ENCODE results near the gene SLC5A2. TPM values are rescaled to one million over a fixed set of nuclear protein-coding genes. Genes with fewer than 3 reads are reported as not detected.
"Not testable (repeated sequence)": the region's sequence is repeated elsewhere in the genome, so short reads cannot be mapped to it uniquely, and the experiment has no call there.

The SLC5A2 gene
- 0.26 and 0.45 TPM in 2 replicates for total RNA-seq (2014; rRNA removed; shearing (Covaris generic))

DNA sequence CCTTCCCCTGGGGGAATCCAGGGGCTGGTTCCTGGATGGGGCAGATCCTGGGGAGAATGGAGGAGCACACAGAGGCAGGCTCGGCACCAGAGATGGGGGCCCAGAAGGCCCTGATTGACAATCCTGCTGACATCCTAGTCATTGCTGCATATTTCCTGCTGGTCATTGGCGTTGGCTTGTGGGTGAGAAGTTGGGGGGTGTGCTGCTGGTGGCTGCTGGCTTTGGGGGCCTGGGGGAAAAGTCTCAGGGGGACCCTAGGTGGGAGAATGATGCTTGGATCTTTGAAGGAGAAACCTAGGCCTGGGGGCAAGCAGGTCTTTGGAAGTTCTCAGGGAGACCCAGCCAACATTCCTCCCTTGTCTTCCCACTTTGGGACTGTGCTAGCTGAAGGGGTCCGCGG is at the start of gene SLC5A2:
SLC5A2 (plus strand) TSS at position 43 of the 400 bp plus-strand sequence; CDS start at position 57, 14 bp downstream.
- H3K27me3 ChIP-seq (ENCODE audit: control insufficient read depth, insufficient read depth, low read length) = peaks cover 62% of the 10 kb centered on the region
- DNase-seq = no peak
- H3K36me3 ChIP-seq (replicated peaks; ENCODE audit: control insufficient read depth, insufficient read depth, low read length) = no peaks in the 10 kb centered on the region
- H3K4me3 ChIP-seq (ENCODE audit: insufficient read depth, low read depth, low read length) = no peak within 1 kb of the TSS

DNA sequence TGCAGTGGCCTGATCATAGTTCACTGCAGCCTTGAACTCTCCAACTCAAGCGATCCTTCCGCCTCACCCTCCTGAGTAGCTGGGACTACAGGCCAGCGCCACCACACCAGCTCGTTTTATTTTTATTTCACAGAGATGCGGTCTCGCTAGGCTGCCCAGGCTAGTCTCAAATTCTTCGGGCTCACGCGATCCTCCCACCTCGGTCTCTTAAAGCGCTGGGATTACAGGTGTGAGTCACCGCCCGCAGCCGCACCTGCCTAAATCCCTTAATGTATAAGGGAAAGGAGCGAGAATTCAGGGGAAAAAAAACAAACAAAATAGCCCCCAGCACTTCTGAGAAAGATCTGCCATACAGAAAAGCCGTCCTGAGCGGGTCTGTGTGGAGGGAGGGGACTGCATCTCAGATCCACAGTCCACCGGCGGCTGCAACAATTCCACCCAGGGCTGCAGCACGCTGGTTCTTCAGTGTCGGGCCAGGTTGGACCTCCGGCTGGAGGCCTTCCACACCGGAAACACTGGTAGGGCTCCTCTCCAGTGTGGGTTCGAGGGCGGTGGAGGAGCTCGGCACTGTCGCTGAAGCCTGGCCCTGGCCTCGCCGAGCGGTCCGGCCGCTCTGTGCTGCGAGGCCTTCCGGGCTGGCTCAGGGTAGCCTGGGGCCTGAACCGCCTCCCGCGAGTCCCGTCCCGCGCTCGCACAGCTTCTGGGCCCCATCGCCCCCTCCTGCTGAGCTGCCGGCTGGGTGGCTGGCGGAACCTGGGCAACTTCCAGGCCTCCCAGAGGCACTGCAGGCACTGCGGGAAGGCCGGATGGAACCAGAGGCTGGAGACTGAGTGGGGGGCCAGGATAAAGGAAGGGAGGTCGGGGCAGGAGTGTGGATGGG is 47.3 kb upstream of the SLC5A2 start:
- no peak overlapping the region for H3K4me3 ChIP-seq (ENCODE audit: insufficient read depth, low read depth, low read length)
- H3K36me3 ChIP-seq (replicated peaks; ENCODE audit: control insufficient read depth, insufficient read depth, low read length) = no peaks in the 10 kb centered on the region
- no peak for DNase-seq
- H3K27me3 ChIP-seq (ENCODE audit: control insufficient read depth, insufficient read depth, low read length) = no peaks in the 10 kb centered on the region

DNA sequence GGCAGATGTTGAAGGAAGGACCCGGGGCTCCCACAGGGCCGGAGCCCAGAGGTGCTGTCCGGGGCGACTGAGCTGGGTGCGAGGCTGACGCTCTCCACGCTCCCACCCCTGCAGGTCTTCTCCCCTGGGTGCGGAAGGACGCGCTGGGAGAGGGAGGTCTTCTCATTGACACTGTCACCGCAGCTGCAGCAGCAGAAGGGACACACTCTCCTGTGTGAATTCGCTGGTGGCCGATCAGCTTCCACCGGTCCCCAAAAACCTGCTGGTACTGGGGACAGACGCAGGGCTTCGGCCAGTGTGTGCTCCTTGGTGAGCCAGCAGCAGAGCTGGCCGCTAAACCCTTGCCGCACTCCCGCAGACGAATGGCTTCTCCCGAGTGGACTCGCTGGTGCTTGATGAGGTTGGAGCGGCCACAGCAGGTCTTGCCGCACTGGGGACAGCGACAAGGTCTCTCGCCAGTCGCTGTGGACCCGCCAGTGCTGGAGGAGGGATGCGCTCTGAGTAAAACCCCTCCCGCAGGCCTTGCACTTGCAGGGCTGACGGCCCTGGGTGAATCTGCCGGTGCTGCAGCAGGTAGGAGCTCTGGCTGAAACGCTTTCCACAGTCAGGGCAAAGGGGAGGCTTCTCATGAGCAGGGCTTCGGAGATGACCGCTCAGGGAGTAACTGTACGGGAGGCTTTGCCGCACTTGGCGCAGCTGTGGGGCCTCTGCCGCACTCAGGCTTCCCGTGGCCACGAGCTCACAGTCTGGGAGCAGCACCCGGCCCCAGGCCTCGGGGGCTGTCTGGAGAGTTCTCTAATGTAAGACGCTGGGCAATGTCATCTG is 46.5 kb upstream of the SLC5A2 start:
- DNase-seq = peak; percentile 64
- H3K27me3 ChIP-seq (ENCODE audit: control insufficient read depth, insufficient read depth, low read length) = no peaks in the 10 kb centered on the region
- H3K36me3 ChIP-seq (replicated peaks; ENCODE audit: control insufficient read depth, insufficient read depth, low read length) = no peaks in the 10 kb centered on the region
- H3K4me3 ChIP-seq (ENCODE audit: insufficient read depth, low read depth, low read length) = no peak overlapping the region

DNA sequence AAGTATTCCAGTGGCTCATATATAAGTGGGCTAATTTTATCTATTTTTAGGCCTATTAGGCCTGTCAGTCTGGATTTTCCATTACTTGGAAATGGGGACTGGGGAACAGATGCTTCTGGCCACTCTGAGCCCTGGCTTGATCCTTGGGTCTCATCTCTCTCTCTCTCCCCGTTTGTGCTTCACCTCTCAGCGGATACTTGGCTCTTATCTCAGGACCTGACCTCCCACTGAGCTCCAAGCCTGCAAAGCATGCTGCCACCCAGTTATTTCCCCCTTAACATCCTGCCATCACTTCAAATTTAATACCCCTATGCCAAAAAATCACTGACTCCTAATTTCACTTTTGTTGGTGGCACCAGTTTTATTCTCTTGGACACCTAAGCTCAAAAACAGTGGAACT is 44.5 kb upstream of the SLC5A2 start:
- DNase-seq = peak; percentile 49
- Histone ChIP-seq H3K27me3 (ENCODE audit: control insufficient read depth, insufficient read depth, low read length) (no peaks in the 10 kb centered on the region), H3K4me3 (ENCODE audit: insufficient read depth, low read depth, low read length) (no peak overlapping the region), H3K36me3 (replicated peaks; ENCODE audit: control insufficient read depth, insufficient read depth, low read length) (no peaks in the 10 kb centered on the region)

DNA sequence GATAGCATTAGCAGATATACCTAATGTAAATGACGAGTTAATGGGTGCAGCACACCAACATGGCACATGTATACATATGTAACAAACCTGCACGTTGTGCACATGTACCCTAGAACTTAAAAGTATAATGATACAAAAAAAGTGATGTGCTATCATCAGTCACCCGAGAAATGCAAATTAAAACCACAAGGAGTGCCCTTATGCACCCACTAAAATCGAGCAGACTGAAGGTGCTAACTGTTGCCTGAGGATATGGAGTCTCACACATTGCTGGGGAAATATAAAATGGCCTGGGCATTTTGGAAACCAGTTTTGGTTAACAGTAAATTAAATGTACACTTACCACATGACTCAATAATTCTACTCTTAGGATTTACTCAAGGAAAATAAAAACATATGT is 43.9 kb upstream of the SLC5A2 start:
- not testable (repeated sequence) for H3K4me3 ChIP-seq (ENCODE audit: insufficient read depth, low read depth, low read length); H3K27me3 ChIP-seq (ENCODE audit: control insufficient read depth, insufficient read depth, low read length); H3K36me3 ChIP-seq (replicated peaks; ENCODE audit: control insufficient read depth, insufficient read depth, low read length); DNase-seq

DNA sequence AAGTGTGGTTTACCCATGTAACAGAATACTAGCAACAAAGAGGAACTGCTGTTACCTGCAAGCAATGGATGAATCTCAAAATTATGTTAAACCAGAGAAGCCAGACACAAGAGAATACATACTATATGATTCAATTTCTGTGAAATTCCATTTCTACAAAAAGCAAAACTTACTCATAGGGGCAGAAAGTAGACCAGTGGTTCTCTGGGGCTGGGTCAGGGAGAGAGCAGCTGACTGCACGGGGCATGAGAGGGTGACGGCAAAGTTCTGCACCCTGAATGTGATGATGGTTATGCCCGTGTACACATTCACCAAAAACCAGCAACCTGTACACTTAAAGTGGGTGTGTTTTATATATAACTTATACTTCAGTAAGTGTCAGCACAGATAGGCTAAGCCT is 43.4 kb upstream of the SLC5A2 start:
- H3K36me3 ChIP-seq (replicated peaks; ENCODE audit: control insufficient read depth, insufficient read depth, low read length) = no peaks in the 10 kb centered on the region
- DNase-seq = no peak
- no peak overlapping the region for H3K4me3 ChIP-seq (ENCODE audit: insufficient read depth, low read depth, low read length)
- no peaks in the 10 kb centered on the region for H3K27me3 ChIP-seq (ENCODE audit: control insufficient read depth, insufficient read depth, low read length)

DNA sequence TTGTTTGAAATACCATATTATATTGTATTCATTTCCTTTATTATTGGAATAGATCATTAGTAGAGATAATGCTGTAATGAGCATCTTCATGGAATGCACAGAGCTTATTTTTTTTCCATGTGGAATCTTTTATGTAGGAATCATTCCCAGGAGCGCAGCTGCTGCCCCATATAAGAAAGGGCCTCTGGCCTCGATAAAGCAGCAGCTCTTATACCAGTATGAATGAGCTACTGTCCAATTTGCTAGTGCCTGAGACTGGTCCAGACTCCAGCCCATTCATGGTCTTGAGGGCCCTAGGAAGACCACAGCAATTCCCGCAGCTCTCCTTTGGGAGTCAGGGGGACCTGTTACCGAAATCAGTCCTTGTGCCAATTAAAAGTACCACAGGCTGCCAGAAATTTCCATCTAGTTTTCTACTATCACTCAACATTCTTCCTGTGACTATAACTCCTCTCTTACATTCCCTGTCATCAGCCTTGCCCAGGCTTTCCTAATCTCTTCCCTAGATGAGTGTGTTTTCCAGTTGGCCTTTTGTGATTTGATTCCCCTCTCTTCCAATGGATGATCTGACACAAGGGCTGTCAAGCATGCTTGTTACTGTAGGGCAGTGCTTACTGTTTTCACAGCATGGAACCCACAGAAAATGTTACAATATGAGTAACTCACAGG is 42.3 kb upstream of the SLC5A2 start:
- H3K27me3 ChIP-seq (ENCODE audit: control insufficient read depth, insufficient read depth, low read length) = no peaks in the 10 kb centered on the region
- H3K36me3 ChIP-seq (replicated peaks; ENCODE audit: control insufficient read depth, insufficient read depth, low read length) = no peaks in the 10 kb centered on the region
- no peak overlapping the region for H3K4me3 ChIP-seq (ENCODE audit: insufficient read depth, low read depth, low read length)
- no peak for DNase-seq

DNA sequence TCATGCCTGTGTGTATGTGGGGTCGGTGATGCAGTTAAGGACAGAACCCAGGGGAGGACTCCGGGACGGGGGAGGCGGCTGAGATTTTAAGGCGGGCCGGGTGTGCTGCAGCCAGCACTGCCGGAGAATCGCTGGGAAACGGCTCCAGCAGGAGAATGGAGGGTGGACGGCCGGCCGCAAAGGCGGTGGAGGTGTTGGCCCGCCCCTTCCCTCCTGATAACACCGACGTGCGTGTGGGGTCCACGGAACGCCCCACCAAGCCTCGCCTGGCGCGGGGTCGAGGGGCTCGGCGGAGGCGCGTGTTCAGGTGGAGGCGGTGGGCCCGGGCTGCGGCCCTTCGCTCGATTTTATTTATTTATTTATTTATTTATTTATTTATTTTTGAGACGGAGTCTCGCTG is 41.0 kb upstream of the SLC5A2 start:
- H3K27me3 ChIP-seq (ENCODE audit: control insufficient read depth, insufficient read depth, low read length) = no peaks in the 10 kb centered on the region
- H3K4me3 ChIP-seq (ENCODE audit: insufficient read depth, low read depth, low read length) = no peak overlapping the region; the same call in 1 of the 2 replicates
- no peaks in the 10 kb centered on the region for H3K36me3 ChIP-seq (replicated peaks; ENCODE audit: control insufficient read depth, insufficient read depth, low read length)
- DNase-seq = no peak

DNA sequence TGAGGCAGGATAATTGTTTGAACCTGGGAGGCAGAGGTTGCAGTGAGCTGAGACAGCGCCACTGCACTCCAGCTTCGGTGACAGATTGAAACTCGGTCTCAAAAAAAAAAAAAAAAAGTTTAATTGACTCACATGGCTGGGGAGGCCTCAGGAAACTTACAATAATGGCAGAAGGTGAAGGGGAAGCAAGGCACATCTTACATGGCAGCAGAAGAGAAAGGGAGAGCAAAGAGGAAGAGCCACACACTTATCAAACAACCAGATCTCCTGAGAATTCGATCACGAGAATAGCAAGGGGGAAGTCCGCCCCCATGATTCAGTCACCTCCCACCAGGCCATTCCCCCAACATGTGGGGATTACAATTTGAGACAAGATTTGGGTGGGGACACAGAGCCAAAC is 37.0 kb upstream of the SLC5A2 start:
- DNase-seq; H3K4me3 ChIP-seq (ENCODE audit: insufficient read depth, low read depth, low read length); H3K27me3 ChIP-seq (ENCODE audit: control insufficient read depth, insufficient read depth, low read length); H3K36me3 ChIP-seq (replicated peaks; ENCODE audit: control insufficient read depth, insufficient read depth, low read length): not testable (repeated sequence)

DNA sequence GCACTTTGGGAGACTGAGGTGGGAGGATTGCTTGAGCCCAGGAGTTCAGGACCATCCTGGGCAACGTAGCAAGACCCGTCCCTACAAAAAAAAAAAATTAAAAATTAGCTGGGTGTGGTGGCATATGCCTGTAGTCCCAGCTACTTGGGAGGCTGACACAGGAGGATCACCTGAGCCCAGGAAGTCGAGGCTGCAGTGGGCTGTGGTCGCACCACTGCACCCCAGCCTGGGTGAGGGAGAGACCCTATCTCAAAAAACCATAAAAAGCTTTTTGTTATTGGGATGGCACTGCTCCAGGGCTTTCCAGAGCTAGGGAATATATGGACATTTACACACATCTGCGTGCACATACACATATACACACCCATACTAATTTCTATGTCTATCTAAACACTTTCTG is 31.7 kb upstream of the SLC5A2 start:
- no peak overlapping the region for H3K4me3 ChIP-seq (ENCODE audit: insufficient read depth, low read depth, low read length)

DNA sequence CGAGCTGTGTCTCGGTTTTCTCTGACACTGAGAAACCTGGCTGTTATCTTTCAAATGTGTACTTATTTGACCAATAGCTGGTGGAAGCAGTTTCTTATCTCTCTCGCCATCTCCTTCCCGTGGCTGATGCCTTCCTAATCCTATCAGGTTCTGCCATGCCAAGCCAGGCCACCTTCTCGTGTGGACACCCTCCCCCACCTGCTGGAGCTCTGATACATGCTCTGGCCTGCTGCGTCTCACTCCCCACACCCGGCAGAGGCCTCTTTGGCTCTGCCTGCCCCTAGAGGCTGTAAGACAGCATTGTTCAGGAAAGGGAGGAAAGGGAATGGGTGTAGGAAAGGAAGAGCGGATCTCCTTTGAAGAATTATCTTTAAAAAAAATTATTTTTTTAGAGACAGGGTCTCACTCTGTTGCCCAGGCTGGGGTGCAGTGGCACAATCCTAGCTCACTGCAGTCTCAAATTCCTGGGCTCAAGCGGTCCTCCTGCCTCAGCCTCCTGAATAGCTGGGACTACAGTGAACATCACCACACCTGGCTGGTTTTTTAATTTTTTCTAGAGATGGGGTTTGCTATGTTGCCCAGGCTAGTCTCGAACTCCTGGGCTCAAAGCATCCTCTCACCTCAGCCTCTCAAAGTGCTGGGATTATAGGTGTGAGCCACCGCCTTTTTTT is 31.1 kb upstream of the SLC5A2 start:
- H3K27me3 ChIP-seq (ENCODE audit: control insufficient read depth, insufficient read depth, low read length) = no peaks in the 10 kb centered on the region
- H3K4me3 ChIP-seq (ENCODE audit: insufficient read depth, low read depth, low read length) = no peak overlapping the region
- DNase-seq = peak; percentile 68
- no peaks in the 10 kb centered on the region for H3K36me3 ChIP-seq (replicated peaks; ENCODE audit: control insufficient read depth, insufficient read depth, low read length)

More for the DNA sequence above, 31.7 kb upstream of the SLC5A2 start:
- H3K27me3 ChIP-seq (ENCODE audit: control insufficient read depth, insufficient read depth, low read length) = no peaks in the 10 kb centered on the region
- no peak for DNase-seq
- no peaks in the 10 kb centered on the region for H3K36me3 ChIP-seq (replicated peaks; ENCODE audit: control insufficient read depth, insufficient read depth, low read length)

DNA sequence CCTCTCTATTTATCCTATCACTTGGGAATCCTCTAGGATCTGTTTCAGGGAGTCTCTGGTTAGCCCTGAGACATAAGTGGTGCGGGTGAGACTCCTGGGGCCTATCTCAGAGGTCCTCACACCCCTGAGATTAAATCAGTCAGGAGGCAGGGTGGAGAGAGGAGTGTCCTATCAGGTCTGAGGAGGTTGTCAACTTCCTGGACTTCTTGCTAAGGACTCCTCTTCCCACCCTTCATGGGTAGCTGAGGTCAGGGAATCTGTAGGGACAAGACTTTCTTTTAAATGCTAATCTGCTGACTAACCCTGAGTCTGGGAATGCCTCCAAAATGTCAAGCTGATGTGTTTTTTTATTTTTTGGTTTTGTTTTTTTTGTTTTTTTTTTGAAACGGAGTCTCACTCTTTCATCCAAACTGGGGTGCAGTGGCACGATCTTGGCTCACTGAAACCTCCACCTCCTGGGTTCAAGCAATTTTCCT is 30.3 kb upstream of the SLC5A2 start:
- Histone ChIP-seq H3K4me3 (ENCODE audit: insufficient read depth, low read depth, low read length) (no peak overlapping the region), H3K36me3 (replicated peaks; ENCODE audit: control insufficient read depth, insufficient read depth, low read length) (no peaks in the 10 kb centered on the region), H3K27me3 (ENCODE audit: control insufficient read depth, insufficient read depth, low read length) (no peaks in the 10 kb centered on the region)
- DNase-seq = no peak

DNA sequence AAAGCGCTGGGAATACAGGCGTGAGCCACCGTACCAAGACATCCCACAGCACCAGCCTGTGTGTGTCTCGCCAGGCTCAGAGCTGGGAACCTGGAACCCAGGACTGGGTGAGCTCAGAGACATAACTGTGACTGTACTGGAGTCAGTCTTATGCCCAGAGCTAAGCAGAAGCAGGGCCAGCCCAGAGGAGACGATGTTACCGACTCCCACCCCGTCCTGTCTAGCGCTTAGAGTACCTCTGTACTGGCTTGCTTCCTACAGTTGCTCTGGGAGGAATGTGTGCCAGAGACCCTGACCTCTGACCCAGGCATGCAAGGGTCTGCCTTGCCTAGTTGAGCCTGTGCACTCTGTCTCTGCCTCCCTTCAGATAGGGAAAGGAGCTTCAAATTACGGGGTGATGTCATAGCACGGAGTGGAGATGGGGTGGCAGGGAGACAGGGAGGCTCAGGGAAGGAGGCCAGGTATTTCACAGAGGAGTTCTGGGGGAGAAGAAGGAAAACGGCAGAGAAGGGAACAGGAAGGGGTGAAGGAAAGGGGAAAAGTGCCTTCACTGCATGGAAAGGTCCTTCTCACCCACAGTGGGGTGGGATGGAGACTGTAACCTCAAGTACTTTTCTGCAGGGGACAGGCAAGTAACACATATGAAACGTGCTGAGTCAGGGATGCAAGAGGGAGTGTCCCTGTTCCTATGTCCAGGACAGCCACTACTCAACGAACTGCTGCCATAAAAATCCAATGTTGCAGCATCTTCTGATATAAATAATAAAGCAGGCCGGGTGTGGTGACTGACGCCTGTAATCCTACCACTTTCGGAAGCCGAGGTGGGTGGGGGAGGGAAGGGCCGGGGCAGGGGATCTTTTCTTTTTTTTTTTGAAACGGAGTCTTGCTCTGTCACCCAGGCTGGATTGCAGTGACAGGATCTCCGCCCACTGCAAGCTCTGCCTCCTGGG is 29.4 kb upstream of the SLC5A2 start:
- DNase-seq = no peak
- Histone ChIP-seq H3K27me3 (ENCODE audit: control insufficient read depth, insufficient read depth, low read length) (no peaks in the 10 kb centered on the region), H3K36me3 (replicated peaks; ENCODE audit: control insufficient read depth, insufficient read depth, low read length) (no peaks in the 10 kb centered on the region), H3K4me3 (ENCODE audit: insufficient read depth, low read depth, low read length) (no peak overlapping the region)
